Fibroblast of villous mesenchyme (primary cell): ENCODE measurements around the gene PHACTR4. TPM values are rescaled to one million over a fixed set of nuclear protein-coding genes. Genes with fewer than 3 reads are reported as not detected.

Experiments
- DNase-seq: peaks from one replicate; pipeline ENCODE4 v3.0.0-alpha.2; 2010; ENCODE audit warnings: low read depth
- H3K4me3 ChIP-seq: 2 replicates; pipeline ENCODE4 v1.5.1; 2011; ENCODE audit warnings: low read depth, mild to moderate bottlenecking, low read length
- CTCF ChIP-seq: IDR thresholded peaks from 2 replicates; pipeline ENCODE4 v1.5.1; 2012; ENCODE audit warnings: low read depth, mild to moderate bottlenecking, low read length; ENCODE audit not compliant: insufficient read depth
- total RNA-seq: library from RNA; depleted of rRNA; stranded (reverse); fragments of >200 nt; gene quantifications from 2 replicates; pipeline ENCODE4 v1.2.3, GENCODE V29; 2012

The PHACTR4 gene
- total RNA-seq, 1 donor = 12.1 TPM

GRCh38 chr1:28417441-28417922 lies 47.9 kb downstream of the PHACTR4 start:
- peak; percentile 64 for DNase-seq
- H3K4me3 ChIP-seq = peak overlapping the region; percentile 34
- no peak for TF ChIP-seq CTCF

GRCh38 chr1:28417926-28418637 lies 48.5 kb downstream of the PHACTR4 start:
- TF ChIP-seq CTCF = no peak

GRCh38 chr1:28421744-28422143 lies 52.2 kb downstream of the PHACTR4 start:
- no peak for TF ChIP-seq CTCF
- no peak for DNase-seq
- H3K4me3 ChIP-seq = no peak overlapping the region

More at GRCh38 chr1:28417926-28418637, 48.5 kb downstream of the PHACTR4 start:
- no peak overlapping the region for H3K4me3 ChIP-seq
- DNase-seq = no peak

GRCh38 chr1:28426831-28427230 lies 57.3 kb downstream of the PHACTR4 start:
- no peak for TF ChIP-seq CTCF
- H3K4me3 ChIP-seq = no peak overlapping the region
- no peak for DNase-seq

- H3K4me3 ChIP-seq = no peak overlapping the region
- no peak for DNase-seq
- no peak for TF ChIP-seq CTCF
Observed at GRCh38 chr1:28428012-28428411, 58.5 kb downstream of the PHACTR4 start.

GRCh38 chr1:28428990-28429520 lies 59.5 kb downstream of the PHACTR4 start:
- no peak overlapping the region for H3K4me3 ChIP-seq
- TF ChIP-seq CTCF = no peak
- DNase-seq = no peak
